Measurements from ENCODE around the gene UGT1A4.

UGT1A4 gene

DNA sequence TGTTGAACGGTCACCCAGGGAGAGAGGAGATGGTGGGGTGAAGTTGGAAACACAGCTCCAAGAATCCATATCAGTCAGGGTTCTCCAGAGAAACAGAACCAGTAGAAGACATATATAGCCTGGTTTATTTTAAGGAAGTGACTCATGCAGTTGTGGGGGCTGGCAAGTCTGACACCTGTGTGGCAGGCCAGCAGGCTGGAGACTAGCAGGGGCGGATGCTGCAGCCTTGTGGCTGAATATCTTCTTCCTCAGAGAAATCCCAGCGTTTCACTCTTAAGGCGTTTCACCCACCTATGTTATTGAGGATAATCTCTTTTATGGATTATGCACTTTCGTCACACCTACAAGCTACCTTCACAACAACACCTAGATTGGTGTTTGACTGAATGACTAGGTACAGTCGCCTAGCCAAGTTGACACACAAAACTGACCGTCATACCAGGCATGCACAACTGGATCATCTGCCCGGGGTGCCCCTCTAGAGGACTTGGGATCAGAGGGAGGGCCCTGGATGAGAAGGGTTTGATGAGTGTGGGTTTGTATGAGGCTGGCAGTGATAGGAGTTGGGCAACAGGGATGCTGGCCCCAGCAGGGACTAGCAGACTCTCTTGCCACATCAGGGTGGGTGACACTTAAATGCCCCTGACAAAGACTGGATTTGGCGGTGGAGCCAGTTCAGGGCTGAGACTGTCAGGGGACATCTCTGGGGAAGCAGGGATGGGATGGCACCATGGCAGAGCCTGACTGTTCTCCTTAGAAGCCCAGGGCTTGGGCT is 83.0 kb downstream of the UGT1A4 start:
- WGBS, 2 experiments (ENCODE audit: insufficient coverage in 2 of 2), result 95 to 100% methylated on average over 2 of the region's 9 CpGs
- Histone ChIP-seq H3K9me3 (ENCODE audit: control insufficient read depth, low read length) (no peaks in the 10 kb centered on the region), H3K4me3 (ENCODE audit: extremely low read depth, insufficient read depth, low read length, poor library complexity, severe bottlenecking) (no peak overlapping the region), H3K27ac (ENCODE audit: low read depth, low read length, severe bottlenecking) (no peak overlapping the region), H3K4me1 (ENCODE audit: control insufficient read depth, insufficient read depth, low read length, poor library complexity, severe bottlenecking) (no peaks in the 10 kb centered on the region), H3K36me3 (ENCODE audit: control insufficient read depth, insufficient read depth, low read length) (no peaks in the 10 kb centered on the region)

DNA sequence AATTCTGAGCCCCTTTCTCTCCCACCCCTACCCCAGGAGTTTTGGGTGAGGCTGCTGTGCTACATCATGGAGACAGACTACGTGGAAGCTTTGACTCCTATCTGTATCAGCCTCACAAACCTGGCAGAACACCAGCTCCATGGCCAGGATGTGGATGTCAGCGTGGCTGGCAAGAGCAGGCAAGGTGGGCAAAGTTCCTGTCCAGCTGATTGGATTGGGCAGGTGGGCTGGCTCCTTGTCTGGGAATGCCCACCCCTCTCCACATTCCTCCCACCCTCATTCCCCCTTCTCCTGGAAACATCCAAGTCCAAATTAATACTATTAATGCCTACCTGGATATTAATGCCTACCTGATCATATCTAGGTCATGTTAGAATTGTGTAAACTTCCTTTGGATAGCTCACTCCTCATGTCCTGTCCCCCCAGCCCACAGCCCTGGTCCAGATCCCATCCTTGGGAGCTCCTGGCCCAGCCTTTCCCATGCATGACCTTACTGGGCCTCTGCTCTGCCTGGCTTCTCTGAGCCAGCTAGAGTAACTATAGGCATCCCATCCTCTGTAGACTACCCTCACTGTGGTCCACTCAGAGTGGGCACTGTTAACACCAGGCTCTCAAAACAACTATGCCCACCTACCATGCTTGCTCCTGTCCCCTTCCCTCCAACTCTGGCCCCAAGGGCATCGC is 83.7 kb downstream of the UGT1A4 start:
- no peak overlapping the region for H3K4me3 ChIP-seq (ENCODE audit: extremely low read depth, insufficient read depth, low read length, poor library complexity, severe bottlenecking)
- H3K27ac ChIP-seq (ENCODE audit: low read depth, low read length, severe bottlenecking), result no peak overlapping the region
- no peaks in the 10 kb centered on the region for H3K4me1 ChIP-seq (ENCODE audit: control insufficient read depth, insufficient read depth, low read length, poor library complexity, severe bottlenecking)
- 80% methylated on average over 1 of the region's 3 CpGs; no CpG with 5 or more reads in 1 of the 2 experiments for WGBS, 2 experiments (ENCODE audit: insufficient coverage in 2 of 2)
- no peaks in the 10 kb centered on the region for H3K9me3 ChIP-seq (ENCODE audit: control insufficient read depth, low read length)
- no peaks in the 10 kb centered on the region for H3K36me3 ChIP-seq (ENCODE audit: control insufficient read depth, insufficient read depth, low read length)

DNA sequence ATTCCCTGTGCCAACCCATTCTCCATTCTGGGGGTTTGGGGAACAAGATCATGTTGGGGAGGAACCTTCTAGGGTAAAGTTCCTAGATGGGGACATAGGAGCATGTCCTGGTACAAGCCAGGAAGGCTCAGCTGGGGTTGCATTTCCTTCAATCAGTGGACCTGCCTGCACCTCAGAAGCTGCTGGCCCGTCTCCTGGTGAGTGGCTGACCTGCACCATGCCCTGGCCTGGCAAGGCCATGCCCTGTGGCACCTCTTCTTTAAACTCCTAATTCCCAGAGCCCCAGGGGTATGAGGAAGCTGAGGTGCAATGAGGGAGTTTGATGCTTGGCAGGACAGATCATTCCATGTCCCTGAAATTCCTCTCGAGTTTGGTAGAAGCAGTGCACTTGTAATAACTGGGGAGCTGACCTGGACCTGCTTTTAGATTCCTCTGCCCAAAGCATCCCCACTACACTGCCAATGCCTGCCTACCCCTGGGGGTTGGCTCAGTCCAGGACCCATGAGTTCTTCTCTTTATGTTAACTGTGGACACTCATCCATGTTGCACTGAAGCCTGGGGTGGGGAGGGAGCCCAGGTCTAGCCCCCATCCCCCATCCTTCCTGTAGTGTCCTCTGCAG is 84.9 kb downstream of the UGT1A4 start:
- WGBS, 2 experiments (ENCODE audit: insufficient coverage in 2 of 2), result 87 to 89% methylated on average over 1 to 2 of the region's 2 CpGs
- no peak overlapping the region for H3K4me3 ChIP-seq (ENCODE audit: extremely low read depth, insufficient read depth, low read length, poor library complexity, severe bottlenecking)
- no peaks in the 10 kb centered on the region for H3K4me1 ChIP-seq (ENCODE audit: control insufficient read depth, insufficient read depth, low read length, poor library complexity, severe bottlenecking)
- no peaks in the 10 kb centered on the region for H3K36me3 ChIP-seq (ENCODE audit: control insufficient read depth, insufficient read depth, low read length)
- H3K9me3 ChIP-seq (ENCODE audit: control insufficient read depth, low read length), result no peaks in the 10 kb centered on the region
- no peak overlapping the region for H3K27ac ChIP-seq (ENCODE audit: low read depth, low read length, severe bottlenecking)

DNA sequence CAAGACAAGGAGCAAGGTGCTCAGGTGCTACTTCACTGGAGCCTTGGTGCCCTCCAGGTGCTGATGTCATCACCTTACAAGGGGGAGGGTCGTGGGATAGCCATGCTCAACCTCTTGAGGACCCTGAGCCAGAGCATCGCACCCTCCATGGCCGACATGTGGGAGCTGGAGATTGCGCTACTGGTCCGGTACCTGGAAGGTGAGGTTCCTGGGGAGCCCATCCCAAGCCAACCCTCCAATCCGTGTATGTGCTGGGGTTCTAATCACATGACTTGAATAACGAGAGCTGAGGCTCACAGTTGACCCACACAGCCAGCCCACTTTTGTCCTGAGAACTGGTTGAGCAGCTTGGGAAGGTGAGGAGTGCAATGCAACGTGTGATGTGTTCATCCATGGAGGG is 85.5 kb downstream of the UGT1A4 start:
- 67 to 70% methylated on average over 3 to 6 of the region's 8 CpGs for WGBS, 2 experiments (ENCODE audit: insufficient coverage in 2 of 2)
- H3K9me3 ChIP-seq (ENCODE audit: control insufficient read depth, low read length), result no peaks in the 10 kb centered on the region
- H3K4me3 ChIP-seq (ENCODE audit: extremely low read depth, insufficient read depth, low read length, poor library complexity, severe bottlenecking), result no peak overlapping the region
- no peaks in the 10 kb centered on the region for H3K36me3 ChIP-seq (ENCODE audit: control insufficient read depth, insufficient read depth, low read length)
- H3K27ac ChIP-seq (ENCODE audit: low read depth, low read length, severe bottlenecking), result no peak overlapping the region
- H3K4me1 ChIP-seq (ENCODE audit: control insufficient read depth, insufficient read depth, low read length, poor library complexity, severe bottlenecking), result no peaks in the 10 kb centered on the region

DNA sequence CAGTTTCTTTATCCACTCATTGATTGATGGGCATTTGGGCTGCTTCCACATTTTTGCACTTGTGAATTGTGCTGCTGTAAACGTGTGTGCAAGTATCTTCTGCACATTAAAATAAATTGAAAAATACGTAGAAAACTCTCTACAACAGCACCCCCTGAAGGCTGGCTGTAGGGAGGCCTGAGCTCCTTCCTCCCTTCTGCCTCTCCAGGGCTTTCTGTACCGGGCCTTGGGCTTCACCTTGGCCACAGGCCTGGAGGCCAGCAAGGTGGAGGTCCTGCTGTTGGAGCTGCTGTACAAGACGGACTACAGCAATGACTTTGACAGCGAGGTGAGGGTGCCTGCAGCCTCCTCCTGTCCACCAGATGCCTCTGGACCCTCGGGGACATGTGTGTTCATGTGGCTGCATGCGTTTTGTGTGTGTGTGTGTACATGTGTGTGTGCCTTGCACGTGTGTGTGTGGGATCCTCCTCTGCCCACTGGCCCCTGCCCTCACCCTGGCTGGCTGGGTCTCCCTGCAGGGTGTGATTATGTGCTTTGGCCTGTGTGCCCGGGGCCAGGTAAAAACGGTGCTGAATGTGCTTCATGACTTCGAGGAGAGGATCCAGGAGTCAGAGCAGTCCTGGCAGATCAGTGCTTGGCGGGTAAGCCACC is 88.8 kb downstream of the UGT1A4 start:
- WGBS, 2 experiments (ENCODE audit: insufficient coverage in 2 of 2), result 83 to 89% methylated on average over 9 to 10 of the region's 12 CpGs
- Histone ChIP-seq H3K4me1 (ENCODE audit: control insufficient read depth, insufficient read depth, low read length, poor library complexity, severe bottlenecking) (no peaks in the 10 kb centered on the region), H3K9me3 (ENCODE audit: control insufficient read depth, low read length) (no peaks in the 10 kb centered on the region), H3K4me3 (ENCODE audit: extremely low read depth, insufficient read depth, low read length, poor library complexity, severe bottlenecking) (no peak overlapping the region), H3K27ac (ENCODE audit: low read depth, low read length, severe bottlenecking) (no peak overlapping the region), H3K36me3 (ENCODE audit: control insufficient read depth, insufficient read depth, low read length) (no peaks in the 10 kb centered on the region)

DNA sequence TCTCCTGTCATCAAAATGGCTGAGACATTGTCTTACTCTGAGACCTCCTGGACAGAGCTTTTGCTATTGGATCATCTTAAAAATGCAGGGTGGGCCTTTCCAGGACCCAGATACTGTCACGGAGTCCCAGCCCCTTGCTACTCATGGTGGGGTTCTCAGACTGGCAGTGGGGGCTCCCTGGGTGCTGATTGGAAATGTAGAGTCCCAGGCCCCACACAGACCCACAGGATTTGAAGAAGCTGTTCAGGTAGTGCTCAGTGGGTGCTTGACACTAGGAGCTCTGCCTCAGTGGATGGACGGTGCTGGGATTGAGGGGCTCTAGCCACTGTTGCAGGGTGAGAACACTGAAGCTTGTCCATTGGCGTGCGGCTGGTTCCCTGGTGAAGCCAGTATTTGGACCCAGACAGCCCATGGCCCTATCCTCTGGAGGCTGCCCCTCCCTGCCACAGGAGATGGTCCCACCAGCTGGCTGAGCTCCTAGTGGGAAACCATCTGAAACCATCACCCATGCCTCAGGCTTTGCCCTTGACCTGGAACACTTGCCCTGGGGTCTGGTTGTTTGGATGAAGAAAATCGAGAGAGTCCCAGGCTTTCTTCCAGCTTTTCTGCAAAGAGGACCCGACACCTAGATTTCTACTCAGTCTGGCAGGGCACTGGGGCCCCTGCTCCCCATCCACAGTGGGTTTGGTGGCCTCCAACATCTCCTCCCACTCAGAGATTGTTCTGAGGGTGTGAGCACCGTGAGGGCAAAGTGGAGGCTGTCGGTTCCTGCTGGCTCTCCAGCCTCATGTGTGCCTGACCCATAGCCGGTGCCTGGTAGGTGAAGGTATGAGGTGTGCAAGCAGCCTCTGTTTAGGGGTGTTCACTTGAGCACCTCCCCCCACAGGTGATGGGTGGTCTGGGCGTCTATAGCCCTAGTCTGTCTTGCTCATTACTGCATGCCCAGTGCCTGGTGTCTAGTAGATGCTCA is 89.7 kb downstream of the UGT1A4 start:
- Histone ChIP-seq H3K36me3 (ENCODE audit: control insufficient read depth, insufficient read depth, low read length) (no peaks in the 10 kb centered on the region), H3K9me3 (ENCODE audit: control insufficient read depth, low read length) (no peaks in the 10 kb centered on the region), H3K4me3 (ENCODE audit: extremely low read depth, insufficient read depth, low read length, poor library complexity, severe bottlenecking) (no peak overlapping the region), H3K4me1 (ENCODE audit: control insufficient read depth, insufficient read depth, low read length, poor library complexity, severe bottlenecking) (no peaks in the 10 kb centered on the region), H3K27ac (ENCODE audit: low read depth, low read length, severe bottlenecking) (no peak overlapping the region)
- 80 to 91% methylated on average over 6 of the region's 10 CpGs for WGBS, 2 experiments (ENCODE audit: insufficient coverage in 2 of 2)

DNA sequence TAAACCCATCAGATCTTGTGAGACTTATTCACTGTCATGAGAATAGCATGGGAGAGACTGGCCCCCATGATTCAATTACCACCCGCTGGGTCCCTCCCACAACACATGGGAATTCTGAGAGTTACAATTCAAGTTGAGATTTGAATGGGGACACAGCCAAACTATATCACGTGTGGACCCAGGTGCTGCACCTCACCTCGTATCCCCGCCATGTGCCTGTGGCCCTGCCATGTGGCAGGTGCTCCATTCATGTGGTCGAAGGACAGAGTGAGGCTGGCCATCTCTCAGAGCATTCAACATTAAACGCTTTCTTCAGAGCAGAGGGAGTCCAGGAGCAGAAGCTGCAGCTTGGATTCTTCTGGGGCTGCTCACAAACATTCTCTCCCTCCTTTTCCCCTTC is 91.8 kb downstream of the UGT1A4 start:
- Histone ChIP-seq H3K4me3 (ENCODE audit: extremely low read depth, insufficient read depth, low read length, poor library complexity, severe bottlenecking) (no peak overlapping the region), H3K4me1 (ENCODE audit: control insufficient read depth, insufficient read depth, low read length, poor library complexity, severe bottlenecking) (no peaks in the 10 kb centered on the region), H3K9me3 (ENCODE audit: control insufficient read depth, low read length) (no peaks in the 10 kb centered on the region), H3K36me3 (ENCODE audit: control insufficient read depth, insufficient read depth, low read length) (no peaks in the 10 kb centered on the region), H3K27ac (ENCODE audit: low read depth, low read length, severe bottlenecking) (no peak overlapping the region)
- WGBS, 2 experiments (ENCODE audit: insufficient coverage in 2 of 2), result 80 to 83% methylated on average over 5 to 6 of the region's 6 CpGs

DNA sequence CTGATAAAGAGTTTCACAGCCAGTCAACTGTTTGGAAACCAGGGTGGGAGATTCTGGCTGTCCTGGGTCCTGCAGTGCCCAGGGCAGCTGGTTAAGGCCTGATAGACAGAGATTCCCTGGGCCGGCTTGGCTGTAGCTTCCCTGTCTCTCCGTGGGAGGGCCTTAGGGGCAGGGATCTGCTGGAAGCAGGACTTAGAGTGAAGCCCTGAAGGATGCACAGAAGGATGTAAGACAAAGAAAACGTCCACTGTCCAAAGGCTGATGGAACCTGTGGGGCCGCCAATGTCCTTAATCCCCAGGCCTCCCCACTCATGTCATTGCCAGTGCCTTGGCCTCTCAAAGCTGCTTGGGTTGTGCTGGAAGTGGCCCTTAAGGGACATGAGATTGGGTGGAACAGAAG is 92.6 kb downstream of the UGT1A4 start:
- no peaks in the 10 kb centered on the region for H3K4me1 ChIP-seq (ENCODE audit: control insufficient read depth, insufficient read depth, low read length, poor library complexity, severe bottlenecking)
- no peaks in the 10 kb centered on the region for H3K36me3 ChIP-seq (ENCODE audit: control insufficient read depth, insufficient read depth, low read length)
- no peaks in the 10 kb centered on the region for H3K9me3 ChIP-seq (ENCODE audit: control insufficient read depth, low read length)
- no peak overlapping the region for H3K4me3 ChIP-seq (ENCODE audit: extremely low read depth, insufficient read depth, low read length, poor library complexity, severe bottlenecking)
- no peak overlapping the region for H3K27ac ChIP-seq (ENCODE audit: low read depth, low read length, severe bottlenecking)
- 77 to 92% methylated on average over 2 of the region's 4 CpGs for WGBS, 2 experiments (ENCODE audit: insufficient coverage in 2 of 2)

DNA sequence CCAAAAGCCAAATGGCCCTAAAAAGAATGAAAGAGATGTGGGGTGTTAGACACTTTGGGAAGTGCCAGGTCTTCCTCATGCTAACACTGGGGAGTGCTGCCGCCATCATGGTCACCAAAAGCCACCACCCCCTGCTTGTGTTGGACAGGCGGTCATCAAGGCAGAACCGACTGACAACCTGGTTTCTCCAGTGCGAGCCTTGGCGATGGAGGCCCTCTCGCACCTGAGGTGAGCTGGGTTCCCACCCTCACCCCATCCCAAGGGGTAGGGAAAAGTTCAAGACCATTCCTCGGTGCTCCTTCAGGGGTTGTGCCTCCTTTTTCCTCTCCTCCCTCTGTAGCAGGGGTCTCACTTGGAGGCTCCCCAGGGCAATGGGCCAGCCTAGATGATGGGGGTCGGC is 93.2 kb downstream of the UGT1A4 start:
- Histone ChIP-seq H3K9me3 (ENCODE audit: control insufficient read depth, low read length) (no peaks in the 10 kb centered on the region), H3K27ac (ENCODE audit: low read depth, low read length, severe bottlenecking) (no peak overlapping the region), H3K4me3 (ENCODE audit: extremely low read depth, insufficient read depth, low read length, poor library complexity, severe bottlenecking) (no peak overlapping the region), H3K4me1 (ENCODE audit: control insufficient read depth, insufficient read depth, low read length, poor library complexity, severe bottlenecking) (no peaks in the 10 kb centered on the region), H3K36me3 (ENCODE audit: control insufficient read depth, insufficient read depth, low read length) (no peaks in the 10 kb centered on the region)
- WGBS, 2 experiments (ENCODE audit: insufficient coverage in 2 of 2), result 92 to 95% methylated on average over 2 to 4 of the region's 8 CpGs

All from mesodermal cell (in vitro differentiated cells).